HG02610 (cell line): Measurements from ENCODE around the gene SPON1.
"Not testable (repeated sequence)": the region's sequence is repeated elsewhere in the genome, so short reads cannot be mapped to it uniquely, and the experiment has no call there.

Experiments used
- ATAC-seq: cut with Tn5 transposase; IDR thresholded peaks from one replicate; pipeline ENCODE4 v1.9.1; 2021; ENCODE audit warnings: mild to moderate bottlenecking, moderate library complexity; ENCODE audit not compliant: unreplicated experiment

The SPON1 gene

GRCh38 chr11:14173679-14174078 lies 211.2 kb downstream of the SPON1 start:
- not testable (repeated sequence) for ATAC-seq

- ATAC-seq: no peak
These were observed 216.7 kb downstream of the SPON1 start for GRCh38 chr11:14179116-14179820.

- ATAC-seq: no peak
These were observed 218.6 kb downstream of the SPON1 start for GRCh38 chr11:14181121-14181520.

- ATAC-seq: no peak
These were observed 220.4 kb downstream of the SPON1 start for GRCh38 chr11:14182833-14183364.

- ATAC-seq: no peak
These were observed 221.8 kb downstream of the SPON1 start for GRCh38 chr11:14184028-14184940.

GRCh38 chr11:14185461-14185860 lies 222.9 kb downstream of the SPON1 start:
- no peak for ATAC-seq

- ATAC-seq: no peak
These were observed 223.7 kb downstream of the SPON1 start for GRCh38 chr11:14186046-14186775.

- no peak for ATAC-seq
These were observed 227.4 kb downstream of the SPON1 start for GRCh38 chr11:14189874-14190273.

GRCh38 chr11:14190992-14191778 lies 228.7 kb downstream of the SPON1 start:
- ATAC-seq: no peak

- ATAC-seq: no peak
These were observed 231.1 kb downstream of the SPON1 start for GRCh38 chr11:14193644-14194043.

- no peak for ATAC-seq
These were observed 240.0 kb downstream of the SPON1 start for GRCh38 chr11:14202251-14203196.

GRCh38 chr11:14203321-14203720 lies 240.8 kb downstream of the SPON1 start:
- ATAC-seq: no peak

GRCh38 chr11:14212986-14213385 lies 250.5 kb downstream of the SPON1 start:
- no peak for ATAC-seq

- no peak for ATAC-seq
These were observed 256.2 kb downstream of the SPON1 start for GRCh38 chr11:14218728-14219127.

GRCh38 chr11:14223636-14224288 lies 261.2 kb downstream of the SPON1 start:
- ATAC-seq: no peak

- no peak for ATAC-seq
These were observed 261.9 kb downstream of the SPON1 start for GRCh38 chr11:14224395-14224794.

GRCh38 chr11:14225666-14226065 lies 263.1 kb downstream of the SPON1 start:
- no peak for ATAC-seq

- no peak for ATAC-seq
These were observed 265.8 kb downstream of the SPON1 start for GRCh38 chr11:14228356-14228755.

- ATAC-seq: no peak
These were observed 266.9 kb downstream of the SPON1 start for GRCh38 chr11:14229472-14229871.
